ENCODE data around the gene IST1. TPM values are rescaled to one million over a fixed set of nuclear protein-coding genes. Genes with fewer than 3 reads are reported as not detected.
"Not testable (repeated sequence)": the region's sequence is repeated elsewhere in the genome, so short reads cannot be mapped to it uniquely, and the experiment has no call there.

IST1 gene
- total RNA-seq, 1 donor from 2014 or later: 267 TPM

GRCh38 chr16:71882505-71883167, 12.7 kb upstream of the IST1 start:
- peak; percentile 89 for DNase-seq

GRCh38 chr16:71883168-71883848, 12.0 kb upstream of the IST1 start:
- DNase-seq: peak; percentile 26

- peak; percentile 77 for DNase-seq
These were observed 11.3 kb upstream of the IST1 start, which contains the start of gene ZNF821 for GRCh38 chr16:71883849-71884638. Gene ZNF821 (minus strand): TSS chr16:71884182. CDS start chr16:71879946, 4,236 bp downstream.

GRCh38 chr16:71885261-71885650, 10.1 kb upstream of the IST1 start:
- DNase-seq: no peak

- no peak for DNase-seq
These were observed 6.2 kb upstream of the IST1 start for GRCh38 chr16:71889147-71889546.

DNA sequence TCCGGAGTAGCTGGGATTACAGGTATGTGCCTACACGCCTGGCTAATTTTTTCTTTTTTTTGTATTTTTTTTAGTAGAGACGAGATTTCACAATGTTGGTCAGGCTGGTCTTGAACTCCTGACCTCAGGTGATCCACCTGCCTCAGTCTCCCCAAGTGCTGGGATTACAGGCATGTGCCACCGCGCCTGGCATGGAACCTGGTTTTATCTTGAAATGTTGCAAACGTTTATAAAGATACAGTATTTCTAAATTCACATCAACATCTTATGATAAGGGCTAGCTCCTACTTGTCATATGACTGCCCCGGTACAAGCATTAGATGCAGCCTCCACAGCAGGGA, 1.5 kb upstream of the IST1 start:
- no peak for DNase-seq

DNA sequence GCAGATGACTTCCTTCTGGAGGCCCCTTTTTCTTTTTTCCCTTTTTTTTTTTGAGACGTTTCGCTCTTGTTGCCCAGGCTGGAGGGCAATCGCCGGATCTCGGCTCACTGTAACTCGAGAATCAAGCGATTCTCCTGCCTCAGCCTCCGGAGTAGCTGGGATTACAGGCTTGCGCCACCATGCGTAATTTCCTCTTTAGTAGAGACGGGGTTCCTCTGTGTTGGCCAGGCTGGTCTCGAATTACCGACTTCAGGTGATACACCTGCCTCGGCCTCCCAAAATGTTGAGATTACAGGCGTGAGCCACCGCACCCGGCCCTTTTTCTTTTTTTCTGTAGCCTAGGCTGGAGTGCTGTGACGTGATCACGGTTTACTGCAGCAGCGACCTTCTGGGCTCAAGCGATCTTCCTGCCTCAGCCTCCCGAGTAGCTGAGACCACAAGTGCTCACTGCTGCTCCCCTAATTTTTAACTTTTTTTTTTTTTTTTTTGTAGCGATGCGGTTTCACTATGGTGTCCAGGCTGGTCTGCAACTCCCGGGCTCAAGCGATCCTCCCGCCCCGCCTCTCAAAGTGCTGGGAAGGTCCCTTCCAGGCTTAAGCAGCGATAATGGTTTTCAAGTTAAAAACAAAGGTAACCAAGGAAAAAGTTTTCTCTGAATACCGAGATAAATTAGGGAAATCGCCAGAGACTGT, 956 bp upstream of the IST1 start:
- peak; percentile 74 for DNase-seq

DNA sequence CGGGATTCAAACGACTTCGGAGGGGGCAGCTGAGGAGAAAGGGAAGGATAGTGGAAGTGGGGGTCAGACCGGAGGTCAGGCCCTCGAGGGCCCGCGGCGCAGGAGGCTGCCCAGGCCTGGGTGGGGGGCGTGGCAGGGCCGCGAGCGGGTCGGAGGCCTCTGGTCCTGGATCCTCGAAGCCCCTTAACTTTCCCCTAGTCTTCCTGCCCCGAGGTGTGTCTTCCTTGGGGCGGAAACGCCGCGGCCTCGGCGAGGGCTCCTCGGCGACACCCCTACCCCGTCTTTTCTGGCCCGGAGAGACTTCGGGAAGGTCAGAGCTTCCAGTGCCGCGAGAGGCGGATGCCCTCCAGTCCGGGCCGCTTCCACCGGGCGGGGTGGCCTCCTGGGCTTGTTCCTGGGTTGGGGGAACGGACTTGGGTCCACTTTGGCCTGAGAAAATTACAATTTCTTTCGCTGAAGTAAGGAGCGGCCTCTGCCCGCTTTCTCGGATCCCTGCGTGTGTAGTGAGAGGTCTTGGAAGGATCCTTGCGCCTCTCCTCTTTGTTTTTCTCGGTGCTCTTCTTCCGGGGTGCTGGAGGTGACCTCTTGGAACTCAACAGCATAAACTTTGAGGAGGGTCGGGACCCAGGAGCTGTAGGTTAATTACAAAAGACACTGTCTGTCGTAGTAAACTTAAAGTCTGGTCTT, 491 bp downstream of the IST1 start:
- DNase-seq: peak; percentile 48

DNA sequence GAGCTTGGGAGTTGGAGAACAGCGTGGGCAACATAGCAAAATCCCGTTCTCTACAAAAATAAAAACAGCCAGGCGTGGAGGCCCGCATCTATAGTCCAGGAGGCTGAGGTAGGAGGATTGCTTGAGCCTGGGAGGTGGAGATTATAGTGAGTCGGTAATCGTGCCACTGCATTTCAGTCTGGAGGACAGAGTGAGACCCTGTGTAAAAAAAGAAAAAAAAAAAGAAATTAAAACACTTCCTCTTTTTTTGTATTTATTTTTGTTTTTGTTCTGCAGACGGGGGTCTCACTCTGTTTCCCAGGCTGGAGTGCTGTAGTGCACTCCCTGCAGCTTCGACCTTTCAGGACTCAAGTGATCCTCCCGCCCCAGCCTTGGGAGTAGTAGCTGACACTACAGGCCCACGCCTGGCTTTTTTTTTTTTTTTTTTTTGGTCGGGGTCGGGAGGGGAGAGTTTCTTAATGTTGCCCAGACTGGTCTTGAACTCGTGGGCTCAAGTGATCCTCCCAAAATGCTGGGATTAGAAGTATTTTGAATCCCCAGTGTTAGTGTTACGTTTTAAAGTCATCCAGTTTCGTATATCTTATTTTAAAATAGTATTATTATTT, 1.5 kb downstream of the IST1 start:
- no peak for DNase-seq

GRCh38 chr16:71899171-71899570, 3.8 kb downstream of the IST1 start:
- DNase-seq: no peak

- no peak for DNase-seq
These were observed 7.5 kb downstream of the IST1 start for GRCh38 chr16:71902656-71903365.

DNA sequence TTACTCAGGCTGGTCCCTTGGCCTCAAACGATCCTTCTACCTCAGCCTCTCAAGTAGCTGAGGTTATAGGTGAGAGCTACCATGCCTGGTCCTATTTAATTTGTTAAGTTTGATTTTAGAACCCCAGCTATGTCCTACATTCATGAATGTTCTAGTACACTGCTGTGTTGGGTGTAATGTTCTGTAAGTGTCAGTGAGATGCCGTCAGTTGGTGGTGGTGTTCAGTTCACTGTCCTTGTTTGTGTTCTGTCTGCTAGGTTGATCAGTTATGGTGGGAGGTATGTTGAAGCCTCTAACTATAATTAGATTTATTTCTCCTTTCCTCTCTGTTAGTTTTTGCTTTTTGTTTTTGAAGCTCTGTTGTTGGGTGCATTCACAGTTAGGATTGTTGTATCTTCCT, 8.3 kb downstream of the IST1 start:
- no peak for DNase-seq

DNA sequence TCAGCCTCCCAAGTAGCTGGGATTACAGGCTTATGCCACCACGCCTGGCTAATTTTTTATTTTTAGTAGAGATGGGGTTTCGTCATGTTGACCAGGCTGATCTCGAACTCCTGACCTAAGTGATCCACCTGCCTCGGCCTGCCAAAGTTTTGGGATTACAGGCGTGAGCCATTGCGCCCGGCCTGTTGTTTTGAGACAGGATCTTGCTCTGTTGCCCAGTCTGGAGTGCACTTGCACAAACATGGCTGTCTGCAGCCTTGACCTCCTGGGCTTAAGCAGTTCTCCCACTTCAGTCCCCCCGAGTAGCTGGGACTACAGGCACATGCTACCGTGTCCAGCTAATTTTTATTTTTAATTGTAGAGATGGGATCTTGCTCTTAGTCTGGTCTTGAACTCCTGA, 8.9 kb downstream of the IST1 start:
- no peak for DNase-seq

- DNase-seq: not testable (repeated sequence)
These were observed 10.4 kb downstream of the IST1 start for GRCh38 chr16:71905765-71906164.

GRCh38 chr16:71911121-71911520, 15.8 kb downstream of the IST1 start:
- DNase-seq: no peak

GRCh38 chr16:71912534-71913275, 17.4 kb downstream of the IST1 start:
- no peak for DNase-seq

DNA sequence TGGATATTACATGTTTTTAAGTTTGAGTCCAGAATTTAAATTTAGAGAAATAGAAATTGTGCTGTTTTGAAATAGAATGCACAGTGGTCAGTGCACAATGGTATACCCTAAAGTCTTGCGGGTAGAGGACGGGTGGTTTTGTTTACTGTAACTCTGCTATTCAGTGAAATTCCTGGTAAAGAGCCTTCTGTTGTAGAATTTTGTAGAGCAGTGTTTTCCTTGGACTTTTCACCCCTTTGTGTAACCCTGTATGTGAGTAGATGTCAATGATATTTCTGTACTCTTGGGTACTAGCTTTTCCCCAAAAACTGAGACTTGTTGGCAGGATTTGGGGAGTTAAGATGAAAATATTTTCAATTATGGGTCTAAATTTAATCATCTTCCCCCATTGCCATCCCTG, 19.5 kb downstream of the IST1 start:
- DNase-seq: no peak

- DNase-seq: peak; percentile 71
These were observed 20.0 kb downstream of the IST1 start for GRCh38 chr16:71915350-71915749.

GRCh38 chr16:71916397-71916920, 21.1 kb downstream of the IST1 start:
- no peak for DNase-seq

GRCh38 chr16:71917900-71918299, 22.6 kb downstream of the IST1 start:
- DNase-seq: no peak

Measured in dermis blood vessel endothelial cell (primary cell).